Activated CD4-positive, alpha-beta T cell treated with anti-CD3 and anti-CD28 coated beads, Interleukin-2, amount 50 U/mL, for 48 hours (primary cell): ENCODE measurements around the gene KCNK15.
"Not testable (repeated sequence)": the region's sequence is repeated elsewhere in the genome, so short reads cannot be mapped to it uniquely, and the experiment has no call there.

Source experiments
- DNase-seq, 2 experiments: peaks; one replicate each; pipeline ENCODE4 v3.0.0-alpha.2; 2020

KCNK15 gene

DNA sequence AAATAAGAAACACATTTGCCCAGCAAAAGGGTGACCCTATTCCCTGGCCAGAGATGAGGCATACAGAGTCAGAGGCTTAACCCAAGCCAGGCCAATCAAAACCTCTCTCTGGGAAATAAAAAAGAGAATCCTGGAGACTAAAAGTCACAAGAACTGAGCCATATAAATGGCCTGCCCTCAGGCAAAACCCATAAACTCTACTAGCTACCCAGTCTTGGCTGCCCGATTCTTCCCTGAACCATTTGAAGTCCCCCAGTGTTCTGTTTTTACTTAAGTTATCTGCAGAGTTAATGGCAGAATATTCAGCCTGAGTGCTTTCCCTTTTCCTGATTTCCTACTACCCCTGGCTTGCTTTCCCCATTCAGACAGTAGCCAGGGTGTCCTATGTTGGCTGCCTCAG, 13.9 kb downstream of the KCNK15 start:
- no peak for DNase-seq

DNA sequence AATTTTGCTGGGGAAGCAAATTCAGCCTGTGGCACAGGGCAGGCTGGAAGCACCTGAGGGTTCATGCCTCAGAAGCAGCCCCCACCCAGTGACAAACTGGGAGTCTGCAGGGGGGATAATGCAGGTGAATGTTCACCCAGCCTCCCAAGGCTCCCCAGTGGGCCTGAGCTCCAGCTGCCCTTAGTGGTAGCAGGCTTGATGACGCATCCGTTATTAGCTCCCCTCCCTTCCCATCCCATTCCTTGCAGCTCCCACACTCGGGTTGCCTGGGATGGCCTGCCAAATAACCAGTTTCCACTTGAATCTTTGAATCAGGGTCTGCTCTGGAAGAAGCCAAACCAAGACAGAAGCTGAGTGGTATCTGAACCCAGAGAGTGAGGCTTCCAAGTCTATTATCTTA, 15.8 kb downstream of the KCNK15 start:
- no peak for DNase-seq

DNA sequence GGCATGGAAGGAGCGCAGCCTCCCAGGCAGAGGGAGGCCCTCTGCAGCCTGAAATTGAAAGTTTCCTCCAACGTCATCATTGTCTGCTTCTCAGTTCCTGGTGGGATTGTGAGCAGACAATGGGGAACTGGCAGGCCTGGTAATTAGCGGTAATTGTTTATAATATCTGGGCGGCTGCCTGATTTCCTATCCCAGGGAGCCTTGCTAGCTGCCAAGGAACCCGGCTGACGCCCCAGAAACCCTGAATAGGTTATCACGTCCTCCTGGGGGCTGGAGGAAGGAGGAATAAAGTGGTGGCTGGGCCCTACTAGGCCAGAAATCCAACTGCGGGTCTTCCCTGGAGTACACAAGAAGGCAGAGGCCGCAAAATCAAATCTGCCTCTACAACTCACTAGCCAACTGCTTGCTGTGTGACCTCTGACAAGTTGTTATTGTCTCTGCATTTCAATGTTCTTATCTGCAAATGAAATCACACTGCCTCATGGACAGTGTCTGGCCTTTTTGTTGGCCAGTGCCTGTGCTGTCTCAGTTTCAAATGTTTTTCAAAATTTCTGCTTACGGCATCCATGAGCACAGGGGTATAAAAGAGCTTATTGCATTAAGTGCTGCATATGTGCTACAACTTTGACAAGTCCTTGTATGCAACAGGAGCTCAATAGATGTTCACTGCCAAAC, 16.9 kb downstream of the KCNK15 start:
- no peak for DNase-seq

DNA sequence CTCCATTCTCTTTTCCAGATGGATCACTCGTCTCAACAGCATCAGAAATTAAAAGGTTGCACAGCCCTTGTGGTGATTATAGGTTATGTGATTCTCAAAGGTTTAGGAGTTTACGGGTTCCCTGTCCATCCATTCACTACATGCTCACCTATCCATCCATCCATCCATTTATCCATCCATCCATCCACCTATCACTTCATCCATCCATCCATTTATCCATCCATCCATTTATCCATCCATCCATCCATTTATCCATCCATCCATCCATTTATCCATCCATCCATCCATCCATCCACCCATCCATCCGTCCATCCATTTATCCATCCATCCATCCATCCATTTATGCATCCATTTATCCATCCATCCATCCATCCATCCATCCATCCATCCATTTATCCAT, 18.1 kb downstream of the KCNK15 start:
- not testable (repeated sequence) for DNase-seq

DNA sequence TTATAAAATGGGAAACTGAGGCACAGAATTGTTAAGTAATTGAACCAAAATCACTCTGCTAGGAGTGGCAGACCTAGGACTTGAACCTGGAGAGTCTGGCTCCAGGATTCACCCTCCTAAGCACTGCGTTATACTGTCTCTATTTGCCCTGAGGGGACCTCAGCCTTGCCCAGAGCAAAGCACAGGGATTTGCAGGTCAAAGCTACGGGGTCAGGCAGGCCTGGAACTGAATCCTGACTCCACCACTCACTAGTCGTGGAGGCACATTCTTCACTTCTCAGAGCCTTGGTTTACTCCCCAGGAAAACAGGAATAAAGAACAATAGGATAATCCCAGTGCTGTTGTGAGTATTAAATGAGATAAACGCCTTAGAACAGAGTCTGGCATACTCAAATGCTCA, 19.4 kb downstream of the KCNK15 start:
- no peak for DNase-seq

DNA sequence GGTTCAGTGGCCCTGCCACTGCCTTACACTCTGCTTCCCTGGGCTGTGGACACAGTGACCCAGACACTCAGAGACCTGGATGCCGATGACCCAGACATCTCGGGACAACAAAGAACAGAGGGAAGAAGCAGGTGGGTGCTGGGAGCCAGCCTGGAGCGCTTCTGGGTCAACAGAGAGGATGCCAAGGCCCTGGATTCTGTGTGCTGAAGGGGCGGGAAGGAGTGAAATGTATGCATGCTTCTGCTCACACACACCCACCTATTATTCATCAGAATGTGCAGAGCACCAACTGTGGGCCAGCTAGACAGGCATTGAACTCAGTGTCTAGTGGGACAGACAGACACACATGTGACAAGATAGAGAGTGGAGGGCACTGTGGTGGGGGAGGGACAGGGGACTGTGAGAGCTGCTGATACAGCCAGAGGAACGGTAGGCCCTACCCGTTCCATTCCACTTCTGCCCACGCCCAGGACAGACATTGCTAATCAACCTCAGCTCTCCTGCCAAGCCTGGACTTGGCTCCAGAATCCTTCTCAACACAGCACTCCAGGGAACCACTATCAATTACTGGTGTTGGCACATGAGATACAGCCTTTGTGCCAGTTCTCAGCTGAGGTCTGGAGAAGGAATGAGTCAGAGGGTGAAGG, 20.2 kb downstream of the KCNK15 start:
- no peak for DNase-seq

DNA sequence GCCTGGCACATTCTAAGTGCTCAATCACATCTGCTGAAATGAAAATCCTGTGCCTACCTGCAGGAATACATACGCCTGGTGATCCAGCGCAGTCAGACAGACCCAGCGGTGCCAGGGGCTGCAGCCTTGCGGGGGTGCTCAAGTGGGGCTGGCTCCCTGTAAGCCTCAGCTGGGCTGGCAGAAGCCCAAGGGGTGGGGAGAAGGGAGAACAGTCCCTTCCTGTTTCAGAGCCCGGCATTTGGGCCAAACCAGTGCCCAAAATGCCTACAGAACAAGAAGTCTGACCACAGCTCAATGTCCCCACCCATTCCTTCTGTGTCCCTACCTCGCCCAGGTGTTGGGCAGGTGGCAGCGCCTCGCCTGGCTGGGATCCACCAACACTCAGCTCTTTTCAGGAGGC, 22.6 kb downstream of the KCNK15 start:
- DNase-seq: no peak

DNA sequence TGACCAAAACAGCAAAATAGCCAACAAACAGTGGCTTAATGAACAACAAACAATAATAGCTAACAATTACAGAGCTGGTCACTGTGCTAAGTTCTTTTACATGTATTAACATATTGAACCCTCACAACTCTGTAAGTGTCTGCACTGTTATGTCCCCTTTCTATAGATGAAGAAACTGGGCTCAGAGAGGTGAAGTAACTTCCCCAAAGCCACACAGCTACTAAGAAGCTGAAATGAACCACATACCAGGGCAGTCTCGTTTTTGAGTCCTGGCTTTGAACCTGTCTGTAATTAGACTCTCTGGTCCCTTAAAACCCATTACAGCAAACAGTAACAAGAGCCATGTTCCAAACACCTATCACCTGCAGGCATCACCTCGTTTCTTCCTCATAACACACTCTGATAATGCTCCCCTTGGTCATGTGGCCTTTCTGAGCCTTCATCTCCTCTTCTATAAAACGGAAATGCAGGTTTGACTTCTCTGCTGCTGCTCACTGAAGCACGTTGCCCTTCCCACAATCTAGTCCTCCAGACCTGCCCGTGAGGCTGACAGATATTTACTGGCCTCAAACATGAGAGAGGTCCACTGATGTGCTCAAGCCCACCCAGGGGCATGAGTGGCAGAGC, 23.3 kb downstream of the KCNK15 start:
- no peak for DNase-seq

DNA sequence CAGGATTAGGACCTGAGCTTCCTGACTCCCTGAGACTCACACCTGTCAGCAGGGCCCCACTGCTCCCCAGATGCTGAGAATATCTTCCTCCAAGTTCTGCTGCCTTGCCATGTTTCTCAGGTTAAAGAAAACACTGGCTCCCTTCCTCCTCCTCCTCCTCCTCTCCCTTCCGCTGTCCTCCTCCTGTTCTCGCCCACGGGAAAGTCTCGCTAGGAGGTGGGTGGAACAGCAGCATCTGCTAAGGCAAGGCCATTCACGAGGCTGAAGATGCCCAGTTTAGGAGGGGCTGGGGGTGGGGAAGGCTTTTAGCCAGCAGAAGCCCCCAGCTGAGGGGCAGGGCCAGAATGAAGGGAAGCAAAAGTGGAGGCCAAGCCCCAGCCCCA, 23.8 kb downstream of the KCNK15 start:
- DNase-seq: no peak

DNA sequence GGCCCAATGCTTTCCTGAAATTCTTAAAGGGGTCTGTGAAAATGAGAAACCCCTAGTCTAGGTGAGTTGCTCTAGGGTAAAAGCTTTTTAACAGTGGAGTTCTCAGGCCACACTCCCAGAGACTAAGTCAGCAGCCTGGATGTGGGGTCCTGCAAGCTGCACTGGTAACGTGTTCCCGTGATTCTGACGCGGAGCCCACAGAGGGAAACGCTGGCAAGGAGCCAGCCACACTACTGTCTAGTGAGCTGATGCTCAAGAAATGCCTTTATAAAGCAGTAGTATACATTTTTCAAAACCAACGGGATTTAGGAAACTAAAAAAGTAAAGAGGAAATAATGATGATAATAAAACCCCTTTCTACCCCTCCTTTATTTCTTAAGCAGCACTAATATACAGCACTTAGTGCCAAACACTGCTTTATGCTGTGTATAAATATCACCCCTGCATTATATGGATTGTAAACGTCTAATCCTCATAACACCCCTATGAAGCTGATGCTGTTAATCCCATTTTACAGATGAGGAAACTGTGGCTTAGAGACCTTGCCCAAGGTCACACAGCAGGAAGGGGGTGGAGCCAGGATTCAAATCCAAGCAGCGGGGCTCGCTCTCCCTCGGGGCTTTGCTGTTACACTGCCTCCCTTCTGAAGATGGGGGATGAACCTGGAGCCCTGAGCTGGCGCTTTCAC, 25.0 kb downstream of the KCNK15 start:
- DNase-seq: no peak

DNA sequence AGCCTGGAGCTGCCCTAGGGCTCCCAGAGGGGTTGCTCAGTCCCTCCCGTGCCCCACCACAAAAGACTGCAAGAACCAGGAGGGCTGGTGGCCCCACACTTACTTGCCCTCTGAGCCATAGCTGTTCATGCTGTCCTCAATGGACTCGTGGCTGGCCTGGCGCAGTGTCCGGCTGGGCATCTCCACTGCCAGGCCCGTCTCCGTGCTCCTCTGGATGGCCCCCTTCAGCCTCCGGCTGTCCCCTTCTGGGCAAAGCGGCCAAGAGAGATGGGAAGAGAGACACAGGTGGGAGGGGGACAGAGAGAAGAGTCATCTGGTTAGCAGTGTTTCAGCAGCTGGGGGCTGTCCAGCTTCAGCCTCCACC, 25.5 kb downstream of the KCNK15 start:
- DNase-seq: no peak

DNA sequence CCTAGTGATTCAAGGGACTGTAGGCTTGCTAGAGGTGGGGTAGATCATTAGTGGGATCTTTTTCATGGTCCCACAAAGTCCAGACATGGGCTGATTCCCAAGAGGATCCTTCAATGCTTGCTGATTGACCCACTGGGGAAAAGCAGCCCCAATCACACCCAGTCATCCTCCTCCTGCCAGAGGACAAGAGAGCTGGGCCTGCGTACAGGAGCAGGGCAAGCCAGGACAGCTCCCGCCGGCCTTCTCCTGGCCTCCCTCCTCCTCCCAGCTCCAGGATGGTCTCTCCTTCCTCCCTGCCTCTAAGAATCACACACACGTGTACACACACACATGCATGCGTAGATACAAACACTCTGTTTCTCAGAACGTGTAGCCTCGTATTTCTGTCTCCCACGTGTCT, 27.0 kb downstream of the KCNK15 start:
- DNase-seq: no peak

DNA sequence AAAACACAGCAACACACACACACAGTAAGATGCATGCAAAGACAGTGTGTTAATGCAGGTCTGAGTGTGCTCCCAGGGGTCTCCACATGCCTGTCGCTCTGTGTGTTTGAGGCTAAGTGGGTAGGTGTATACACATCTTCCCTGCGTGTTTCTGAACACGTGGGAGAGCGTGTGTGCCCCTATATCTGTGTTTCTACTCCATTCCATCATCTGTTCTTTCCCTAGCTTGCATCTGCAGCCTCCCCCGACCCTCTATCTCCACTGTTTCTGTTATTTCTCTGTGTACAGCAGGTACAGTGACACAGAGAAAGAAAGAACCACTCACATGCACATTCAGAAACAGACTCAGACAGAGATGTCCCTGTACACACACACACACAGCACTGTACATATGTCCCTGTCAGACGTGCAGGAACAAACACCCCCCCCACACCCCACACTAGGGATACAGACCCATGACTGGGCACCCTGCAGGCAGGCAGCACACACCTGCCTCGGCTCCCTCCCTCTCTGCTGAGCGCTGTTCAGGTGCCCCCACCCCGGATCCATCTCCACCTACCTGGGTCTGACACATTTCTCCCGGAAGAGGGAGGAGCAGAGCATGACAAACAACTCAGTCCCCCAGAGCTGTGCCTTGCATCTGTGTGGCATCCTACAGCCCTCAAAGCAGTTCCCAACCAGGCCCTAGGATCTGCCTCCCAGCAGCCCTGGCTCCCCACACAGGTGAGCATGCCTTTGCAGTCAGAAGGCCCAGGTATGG, 27.6 kb downstream of the KCNK15 start:
- no peak for DNase-seq

DNA sequence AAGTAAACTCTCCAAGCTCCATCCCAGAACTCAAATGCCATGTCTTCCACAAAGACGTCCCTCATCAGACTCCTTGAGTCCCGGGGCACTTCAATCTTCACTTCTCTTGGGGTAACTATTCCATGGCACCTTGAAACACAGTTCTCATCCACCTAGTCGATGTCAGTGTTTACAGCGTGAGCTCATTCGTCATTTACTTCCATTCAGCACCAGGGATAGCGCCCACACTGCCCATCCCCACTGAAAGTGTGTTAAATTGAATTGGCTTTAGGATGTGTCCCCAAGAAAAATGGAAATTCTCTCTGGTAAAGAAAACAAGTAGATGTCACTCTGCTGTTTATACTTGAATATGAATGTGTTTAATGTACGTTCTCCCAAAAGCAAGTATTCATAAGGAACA, 31.3 kb downstream of the KCNK15 start:
- DNase-seq: no peak

DNA sequence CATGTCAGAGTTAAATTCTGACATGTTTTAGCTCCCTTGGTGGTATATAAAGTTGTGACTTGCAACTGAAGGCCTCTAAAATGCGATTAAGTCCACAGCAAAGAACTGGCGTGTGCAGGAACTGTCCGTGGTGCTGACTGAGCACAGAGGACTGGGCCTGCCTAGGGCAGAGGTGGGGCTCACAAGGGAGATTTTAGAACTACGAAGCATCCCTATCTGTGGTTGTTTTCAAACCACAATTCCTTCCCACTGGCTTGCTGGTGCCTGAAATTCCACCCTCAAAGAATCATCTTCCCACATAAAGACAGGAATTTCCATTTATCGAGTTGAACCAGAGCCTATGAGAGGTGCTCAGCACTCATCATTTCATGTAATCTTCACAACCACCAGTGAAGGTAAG, 34.6 kb downstream of the KCNK15 start:
- DNase-seq: peak; percentile 35 to 51

DNA sequence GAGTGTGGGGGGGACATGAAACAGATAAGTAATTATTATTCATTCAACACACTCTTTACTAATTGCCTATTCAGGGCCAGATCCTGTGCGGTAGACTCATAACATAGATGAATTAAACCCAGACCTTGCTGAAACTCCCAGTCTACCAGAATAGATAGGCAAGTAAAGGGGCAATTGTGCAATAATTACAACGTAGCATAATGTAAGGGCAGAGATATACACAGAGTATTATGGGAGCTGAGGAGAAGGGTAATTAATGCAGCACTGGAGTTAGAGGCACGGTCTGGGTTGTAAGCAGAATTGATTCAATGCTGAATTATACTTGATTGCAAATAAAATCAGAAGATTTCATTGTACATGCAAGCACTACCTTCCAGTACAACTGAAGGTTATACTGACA, 35.5 kb downstream of the KCNK15 start:
- no peak for DNase-seq

DNA sequence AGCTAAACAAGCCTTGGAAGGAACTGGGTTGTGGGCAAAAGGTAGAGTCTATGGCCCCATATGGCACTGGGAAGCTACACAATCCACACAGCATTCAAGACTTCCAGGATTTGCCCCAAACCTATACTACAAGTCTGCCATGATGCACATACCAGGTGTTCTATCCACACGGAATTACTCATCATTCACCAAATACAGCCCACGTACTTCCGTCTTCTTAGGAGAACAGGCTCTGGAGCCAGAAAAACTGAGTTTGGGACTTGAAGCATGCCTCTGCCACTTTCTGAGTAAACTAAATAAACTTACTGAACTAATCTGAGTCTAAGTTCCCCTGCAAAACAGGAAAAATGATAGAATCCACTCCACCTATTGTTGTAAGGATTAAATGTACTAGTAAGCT, 36.1 kb downstream of the KCNK15 start:
- no peak for DNase-seq

DNA sequence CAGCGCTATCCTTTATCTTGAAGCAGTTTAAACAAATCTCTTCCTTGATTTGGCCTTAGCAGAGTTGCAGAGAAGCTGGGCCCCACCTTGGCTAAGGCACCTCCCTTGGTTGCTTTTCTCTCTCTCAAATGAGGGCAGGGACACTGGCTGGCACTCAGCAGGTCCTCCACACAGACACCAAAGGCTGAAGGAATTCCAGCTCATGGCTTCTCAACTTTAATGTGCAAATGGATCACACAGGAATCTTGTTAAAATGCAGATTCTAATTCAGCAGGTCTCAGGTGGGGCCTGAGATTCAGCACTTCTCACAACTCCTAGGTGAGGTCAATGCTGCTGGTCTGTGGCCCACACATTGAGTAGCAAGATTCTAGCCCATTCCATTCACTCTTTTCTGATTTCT, 39.0 kb downstream of the KCNK15 start:
- no peak for DNase-seq

DNA sequence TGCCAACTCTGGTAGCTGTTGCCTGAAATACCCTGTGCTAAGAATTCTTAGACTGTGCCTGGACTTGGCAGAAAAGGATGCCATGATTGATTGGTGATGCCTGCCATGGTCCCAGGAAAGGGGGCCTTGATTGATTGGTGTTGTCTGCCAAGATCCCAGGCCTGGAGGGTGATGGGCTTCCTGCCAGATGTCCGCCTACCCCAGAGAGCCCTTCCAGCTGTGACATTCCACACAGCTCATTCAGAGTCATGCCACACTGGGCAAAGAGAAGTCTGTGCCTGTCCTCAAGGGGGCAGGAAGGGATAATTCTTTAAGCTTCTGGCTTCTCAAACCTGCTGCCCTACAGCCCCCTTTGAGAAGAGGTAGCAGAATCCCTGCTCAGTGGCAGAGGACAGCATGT, 40.1 kb downstream of the KCNK15 start:
- no peak for DNase-seq

DNA sequence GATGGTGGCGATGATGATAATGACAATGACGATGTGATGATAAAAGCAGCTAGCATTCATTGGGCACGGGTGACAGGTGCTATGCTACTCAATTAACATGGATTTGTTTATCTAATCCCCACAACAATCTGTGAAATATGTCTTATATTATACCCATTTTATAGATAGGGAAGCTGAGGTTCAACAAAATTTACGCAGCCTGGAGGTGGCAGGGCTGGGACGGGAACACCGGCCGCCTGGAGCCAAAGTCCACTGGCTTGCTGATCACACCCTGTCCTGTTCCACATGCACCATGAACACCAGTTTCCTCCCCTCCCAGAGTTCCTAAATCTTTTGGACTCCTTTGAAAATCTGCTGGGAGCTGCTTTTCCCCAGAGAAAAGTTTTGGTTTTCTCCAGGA, 41.6 kb downstream of the KCNK15 start:
- DNase-seq: no peak

DNA sequence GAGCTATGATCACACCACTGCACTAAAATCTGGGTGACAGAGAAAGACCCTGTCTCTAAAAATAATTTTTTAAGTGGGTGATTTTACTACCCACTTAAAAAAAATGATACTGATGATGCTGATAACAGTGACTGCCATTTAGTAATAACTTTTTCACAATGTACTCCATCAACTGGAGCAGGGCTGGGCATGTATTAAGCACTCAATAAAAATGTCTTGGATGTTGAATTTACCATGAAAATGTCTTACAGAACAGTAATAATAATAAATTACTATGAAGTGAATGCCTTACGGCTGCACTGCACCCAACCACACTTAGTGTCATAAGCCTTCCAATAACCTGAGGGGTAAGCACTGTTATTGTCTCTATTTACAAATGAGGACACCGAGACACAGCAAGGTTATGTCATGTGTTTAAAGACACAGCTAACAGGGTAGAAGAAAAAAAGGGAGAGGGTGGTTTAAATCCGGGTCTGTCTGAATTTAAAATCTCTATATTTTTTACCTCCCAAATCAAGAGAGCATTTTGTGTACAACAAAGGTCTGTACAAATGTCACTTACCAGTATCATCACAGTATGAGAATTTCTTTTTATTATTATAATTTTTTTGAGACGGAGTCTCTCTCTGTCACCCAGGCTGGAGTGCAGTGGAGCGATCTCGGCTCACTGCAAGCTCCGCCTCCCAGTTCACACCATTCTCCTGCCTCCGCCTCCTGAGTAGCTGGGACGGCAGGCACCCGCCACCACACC, 43.2 kb downstream of the KCNK15 start:
- DNase-seq: no peak

DNA sequence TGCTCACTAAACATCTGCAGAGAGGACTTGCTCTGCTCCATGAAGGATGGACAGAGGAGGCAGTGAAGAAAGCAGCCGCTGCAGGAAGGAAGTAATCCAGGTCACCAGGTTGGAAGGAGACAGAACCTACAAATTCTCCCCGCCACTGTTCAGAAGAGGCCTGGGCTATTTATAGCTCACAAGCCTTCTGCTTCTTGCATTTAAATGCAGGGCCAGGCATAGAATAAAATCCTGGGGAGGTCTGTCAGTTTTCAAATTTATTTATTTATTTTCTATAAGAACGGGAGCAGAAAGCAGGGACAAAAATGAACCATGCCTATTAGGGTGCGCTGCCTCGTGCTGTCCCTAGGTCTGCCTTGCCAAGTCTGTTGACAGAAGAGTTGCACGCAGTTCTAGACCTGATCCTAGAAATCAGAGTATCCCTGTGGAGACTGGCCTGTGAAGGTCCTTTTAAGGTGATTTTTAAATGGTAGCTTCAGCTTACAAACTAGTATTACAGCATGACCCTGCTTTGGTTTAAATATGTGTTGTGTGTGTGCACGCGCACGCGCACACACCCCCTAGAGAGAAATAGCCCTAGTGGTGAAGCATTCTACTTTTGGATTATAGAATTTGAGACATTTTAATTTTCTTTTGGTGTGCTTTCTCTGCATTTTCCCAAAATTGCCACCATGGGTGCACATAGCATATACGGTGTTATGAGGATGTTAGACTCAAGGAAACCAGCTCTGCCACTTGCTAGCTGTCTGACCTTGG, 45.2 kb downstream of the KCNK15 start:
- DNase-seq: no peak
